GM12875 (cell line): ENCODE results near the gene MGMT.

Source experiments
- H3K4me3 ChIP-seq: one replicate; pipeline ENCODE4 v1.5.1; 2011; ENCODE audit warnings: low read depth, low read length, control low read depth
- TF ChIP-seq, protein P1 (sequence below): IDR thresholded peaks from 2 replicates; pipeline ENCODE4 v1.5.1; 2011; ENCODE audit warnings: low read depth, mild to moderate bottlenecking, control low read depth, inconsistent platforms, low read length, moderate library complexity, borderline replicate concordance; ENCODE audit not compliant: insufficient read depth

Gene MGMT

GRCh38 chr10:129771991-129772431 is 305.0 kb downstream of the MGMT start:
- H3K4me3 ChIP-seq = no peak overlapping the region
- TF ChIP-seq, protein P1, sequence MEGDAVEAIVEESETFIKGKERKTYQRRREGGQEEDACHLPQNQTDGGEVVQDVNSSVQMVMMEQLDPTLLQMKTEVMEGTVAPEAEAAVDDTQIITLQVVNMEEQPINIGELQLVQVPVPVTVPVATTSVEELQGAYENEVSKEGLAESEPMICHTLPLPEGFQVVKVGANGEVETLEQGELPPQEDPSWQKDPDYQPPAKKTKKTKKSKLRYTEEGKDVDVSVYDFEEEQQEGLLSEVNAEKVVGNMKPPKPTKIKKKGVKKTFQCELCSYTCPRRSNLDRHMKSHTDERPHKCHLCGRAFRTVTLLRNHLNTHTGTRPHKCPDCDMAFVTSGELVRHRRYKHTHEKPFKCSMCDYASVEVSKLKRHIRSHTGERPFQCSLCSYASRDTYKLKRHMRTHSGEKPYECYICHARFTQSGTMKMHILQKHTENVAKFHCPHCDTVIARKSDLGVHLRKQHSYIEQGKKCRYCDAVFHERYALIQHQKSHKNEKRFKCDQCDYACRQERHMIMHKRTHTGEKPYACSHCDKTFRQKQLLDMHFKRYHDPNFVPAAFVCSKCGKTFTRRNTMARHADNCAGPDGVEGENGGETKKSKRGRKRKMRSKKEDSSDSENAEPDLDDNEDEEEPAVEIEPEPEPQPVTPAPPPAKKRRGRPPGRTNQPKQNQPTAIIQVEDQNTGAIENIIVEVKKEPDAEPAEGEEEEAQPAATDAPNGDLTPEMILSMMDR = no peak

GRCh38 chr10:129772468-129773358 is 305.7 kb downstream of the MGMT start:
- TF ChIP-seq, protein P1 = no peak
- no peak overlapping the region for H3K4me3 ChIP-seq

- TF ChIP-seq, protein P1 = no peak
- H3K4me3 ChIP-seq = no peak overlapping the region
These were observed 306.4 kb downstream of the MGMT start for GRCh38 chr10:129773359-129773990.

- TF ChIP-seq, protein P1 = no peak
- H3K4me3 ChIP-seq = no peak overlapping the region
These were observed 307.2 kb downstream of the MGMT start for GRCh38 chr10:129774082-129774735.

DNA sequence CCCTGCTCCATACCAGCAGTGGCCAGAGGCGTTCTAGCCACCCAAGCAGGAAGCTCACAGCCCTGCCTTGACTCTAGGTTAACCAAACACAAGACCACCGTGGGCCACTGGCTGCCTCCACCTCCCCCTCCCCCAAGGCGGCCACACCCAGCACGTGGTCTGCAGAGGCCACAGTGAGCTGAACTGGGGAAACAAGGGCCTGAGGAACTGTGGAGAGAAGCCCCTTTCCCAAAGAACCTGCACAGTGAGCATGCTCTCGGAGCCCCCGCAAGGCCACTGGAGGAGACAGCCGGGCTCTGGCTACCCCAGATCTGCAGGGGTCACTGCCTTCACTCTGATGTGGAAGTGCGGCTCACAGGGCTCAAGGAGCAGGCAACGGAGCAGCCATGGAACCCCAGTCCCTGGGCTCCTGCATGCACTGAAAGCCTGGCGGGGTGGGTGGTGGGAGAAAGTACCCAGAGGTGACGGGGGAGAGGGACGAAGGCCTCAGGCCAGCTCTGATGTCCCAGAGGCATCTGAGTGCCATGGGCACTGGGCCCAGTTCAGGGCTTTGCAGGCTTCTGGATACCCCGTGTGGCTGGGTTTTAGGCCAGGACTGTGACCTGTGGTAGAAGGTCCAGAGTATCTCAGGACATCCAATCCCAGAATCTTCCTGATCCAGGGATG is 307.8 kb downstream of the MGMT start:
- no peak overlapping the region for H3K4me3 ChIP-seq
- TF ChIP-seq, protein P1 = no peak

- TF ChIP-seq, protein P1 = no peak
- no peak overlapping the region for H3K4me3 ChIP-seq
These were observed 308.6 kb downstream of the MGMT start for GRCh38 chr10:129775681-129776080.
